Measurements from ENCODE around the gene NDUFA1.

The NDUFA1 gene

GRCh38 chrX:119853444-119853843, 18.2 kb upstream of the NDUFA1 start:
- DNase-seq (ENCODE audit: extremely low read depth, low read depth): no peak
- no peak for TF ChIP-seq CTCF (IDR thresholded peaks at IDR 0.05; ENCODE audit: low read depth, low read length, missing control alignments)
- H3K4me3 ChIP-seq (replicated peaks; ENCODE audit: low read depth, low read length): peak overlapping the region; percentile 75

- TF ChIP-seq CTCF (IDR thresholded peaks at IDR 0.05; ENCODE audit: low read depth, low read length, missing control alignments): no peak
- DNase-seq (ENCODE audit: extremely low read depth, low read depth): no peak
- H3K4me3 ChIP-seq (replicated peaks; ENCODE audit: low read depth, low read length): peak overlapping the region; percentile 73
These were observed 953 bp upstream of the NDUFA1 start for GRCh38 chrX:119870626-119871131.

- TF ChIP-seq CTCF (IDR thresholded peaks at IDR 0.05; ENCODE audit: low read depth, low read length, missing control alignments): no peak
- H3K4me3 ChIP-seq (replicated peaks; ENCODE audit: low read depth, low read length): peak overlapping the region; percentile 73
- DNase-seq (ENCODE audit: extremely low read depth, low read depth): no peak
These were observed 410 bp upstream of the NDUFA1 start for GRCh38 chrX:119871245-119871598.

- H3K4me3 ChIP-seq (replicated peaks; ENCODE audit: low read depth, low read length): no peak overlapping the region
- no peak for TF ChIP-seq CTCF (IDR thresholded peaks at IDR 0.05; ENCODE audit: low read depth, low read length, missing control alignments)
- no peak for DNase-seq (ENCODE audit: extremely low read depth, low read depth)
These were observed 7.1 kb downstream of the NDUFA1 start for GRCh38 chrX:119878740-119879139.

- no peak for TF ChIP-seq CTCF (IDR thresholded peaks at IDR 0.05; ENCODE audit: low read depth, low read length, missing control alignments)
- no peak overlapping the region for H3K4me3 ChIP-seq (replicated peaks; ENCODE audit: low read depth, low read length)
- DNase-seq (ENCODE audit: extremely low read depth, low read depth): no peak
These were observed 8.4 kb downstream of the NDUFA1 start for GRCh38 chrX:119880076-119880475.

- no peak overlapping the region for H3K4me3 ChIP-seq (replicated peaks; ENCODE audit: low read depth, low read length)
- TF ChIP-seq CTCF (IDR thresholded peaks at IDR 0.05; ENCODE audit: low read depth, low read length, missing control alignments): peak; percentile 66
- DNase-seq (ENCODE audit: extremely low read depth, low read depth): peak; percentile 30
These were observed 9.2 kb downstream of the NDUFA1 start for GRCh38 chrX:119880552-119881437.
